GM19455 (cell line): ENCODE measurements around the gene TFG.

Experiments used
- ATAC-seq: cut with Tn5 transposase; IDR thresholded peaks from one replicate; pipeline ENCODE4 v1.9.1; 2021; ENCODE audit not compliant: unreplicated experiment

Gene TFG

DNA sequence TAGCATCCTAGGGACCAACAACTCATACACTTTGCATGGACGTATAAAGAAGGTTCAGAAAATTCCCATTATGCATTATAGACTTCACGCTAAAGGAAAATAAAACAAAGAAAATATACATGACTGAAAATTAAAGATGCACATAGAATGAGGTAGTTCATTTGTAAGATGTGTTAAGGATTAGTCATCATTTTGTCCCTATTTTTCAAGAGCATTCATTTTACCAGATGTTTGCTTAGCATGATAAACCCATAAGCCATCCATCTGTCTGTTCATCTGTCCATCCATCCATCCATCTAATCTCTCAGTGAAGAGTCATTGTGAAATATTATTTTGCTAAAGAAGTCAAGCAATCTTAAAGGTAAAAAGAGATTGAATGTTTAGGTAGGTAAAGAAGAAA is 80.3 kb downstream of the TFG start:
- ATAC-seq = no peak

DNA sequence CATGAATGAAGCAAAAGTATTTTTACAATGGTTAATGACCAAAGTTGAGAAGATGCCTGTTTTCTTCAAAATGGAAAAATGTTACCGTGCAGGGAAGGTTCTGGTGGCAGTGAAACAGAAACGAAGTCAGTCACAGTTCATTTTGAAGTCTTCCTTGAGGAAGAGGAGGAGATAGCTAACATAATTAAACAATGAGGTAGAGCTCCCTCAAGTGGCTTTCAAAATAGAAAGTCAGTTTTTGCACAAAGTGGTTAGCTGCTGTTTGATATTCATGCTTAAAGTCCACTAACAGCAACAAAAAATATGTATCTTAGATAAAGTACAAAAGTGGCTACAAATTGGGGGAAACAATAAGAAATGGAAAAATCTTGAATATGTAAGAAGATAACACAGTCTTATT is 87.3 kb downstream of the TFG start:
- ATAC-seq = no peak

DNA sequence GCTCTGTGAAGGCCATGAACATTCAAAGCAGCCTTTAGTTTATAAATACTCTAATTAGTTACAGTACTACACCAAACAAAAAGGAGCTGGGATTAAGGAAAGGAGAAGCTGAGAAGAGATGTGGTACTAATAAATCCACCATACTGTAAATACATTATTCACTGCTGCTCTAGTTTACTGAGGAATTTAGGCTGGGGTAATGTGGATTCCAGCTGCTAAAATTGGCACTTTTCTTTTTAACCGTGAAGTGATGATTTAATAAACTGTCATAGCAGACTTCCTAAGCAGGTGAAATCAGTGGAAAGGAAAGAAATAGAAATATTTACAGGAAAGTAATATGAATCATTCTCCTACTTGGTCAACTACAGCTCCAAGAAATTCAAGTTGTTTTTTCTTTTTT is 88.7 kb downstream of the TFG start:
- no peak for ATAC-seq
